H1 (cell line): ENCODE measurements around the gene ASF1A. TPM values are rescaled to one million over a fixed set of nuclear protein-coding genes. Genes with fewer than 3 reads are reported as not detected.

ENCODE experiments used
- CTCF ChIA-PET: fragments of 300-600 bp; sonication (Branson Sonifier 250); formaldehyde crosslinking; loops from one replicate; lab custom pipeline; 2021; ENCODE audit not compliant: partially characterized antibody; lab: Charles Lee
- POLR2A ChIA-PET: fragments of 300-600 bp; sonication (Branson Sonifier 250); formaldehyde crosslinking; loops from one replicate; lab custom pipeline; 2021; ENCODE audit warnings: inconsistent platforms; ENCODE audit not compliant: partially characterized antibody; lab: Charles Lee
- DNase-seq, 2 experiments: peaks; one replicate each; pipeline versions ENCODE4 v3.0.0 to v3.0.0-alpha.2; 2010 to 2022; ENCODE audit warnings: low spot score in 2 of 2, low read depth in 1 of 2, mixed read lengths in 1 of 2
- FAIRE-seq: peaks from 2 replicates; lab custom pipeline; 2011; peaks lifted over from hg19 to GRCh38; lab: Jason Lieb, UNC
- H2AFZ ChIP-seq: 2 replicates; pipeline ENCODE4 v1.8.1; 2012; ENCODE audit warnings: low read length, inconsistent platforms
- H2AK5ac ChIP-seq: 2 replicates; pipeline ENCODE4 v1.6.1; 2013; ENCODE audit warnings: low read depth, low read length
- H2BK120ac ChIP-seq: replicated peaks from 2 replicates; pipeline ENCODE3; 2013; ENCODE audit warnings: low read depth, low read length, inconsistent platforms
- H2BK12ac ChIP-seq: 2 replicates; pipeline ENCODE4 v1.6.1; 2013; ENCODE audit warnings: low read depth, low read length
- H2BK15ac ChIP-seq: 2 replicates; pipeline ENCODE4 v1.6.1; 2013; ENCODE audit warnings: low read length
- H2BK20ac ChIP-seq: 2 replicates; pipeline ENCODE4 v1.6.1; 2013; ENCODE audit warnings: low read length
- H2BK5ac ChIP-seq: 2 replicates; pipeline ENCODE4 v1.6.1; 2013; ENCODE audit warnings: low read depth, low read length
- H3K14ac ChIP-seq: 2 replicates; pipeline ENCODE4 v1.6.1; 2013; ENCODE audit warnings: inconsistent platforms; ENCODE audit not compliant: insufficient read length
- H3K18ac ChIP-seq: 2 replicates; pipeline ENCODE4 v1.6.1; 2013; ENCODE audit warnings: low read length; ENCODE audit errors: extremely low read depth
- H3K23ac ChIP-seq: 2 replicates; pipeline ENCODE4 v1.6.1; 2013; ENCODE audit warnings: inconsistent platforms; ENCODE audit not compliant: insufficient read length
- H3K23me2 ChIP-seq: 2 replicates; pipeline ENCODE4 v1.6.1; 2013; ENCODE audit warnings: low read depth, low read length
- H3K27ac ChIP-seq: 2 replicates; pipeline ENCODE4 v1.6.1; 2011; ENCODE audit warnings: low read depth, low read length, inconsistent platforms
- H3K27me3 ChIP-seq, 4 experiments: replicated peaks in 1 of 4; 1 replicate in 1 of 4; 2 replicates in 3 of 4; pipeline versions ENCODE4 v1.6.1 to v1.8.1; 2011 to 2013; ENCODE audit warnings: low read length in 3 of 4, mild to moderate bottlenecking in 3 of 4, inconsistent platforms in 2 of 4, mixed read lengths in 2 of 4, moderate library complexity in 1 of 4; ENCODE audit not compliant: control insufficient read depth in 3 of 4, insufficient read depth in 3 of 4; ENCODE audit errors: extremely low read depth in 1 of 4
- H3K36me3 ChIP-seq, 4 experiments: 2 replicates each; pipeline versions ENCODE4 v1.6.1 to v1.8.1; 2011 to 2013; ENCODE audit warnings: mild to moderate bottlenecking in 4 of 4, low read length in 3 of 4, moderate library complexity in 2 of 4, control low read depth in 1 of 4, inconsistent platforms in 1 of 4; ENCODE audit not compliant: insufficient read depth in 4 of 4, control insufficient read depth in 2 of 4
- H3K4ac ChIP-seq: replicated peaks from 2 replicates; pipeline ENCODE3; 2013; ENCODE audit warnings: low read length, low read depth, mixed read lengths, inconsistent platforms; ENCODE audit not compliant: insufficient read length
- H3K4me1 ChIP-seq, 4 experiments: replicated peaks in 1 of 4; 1 replicate in 1 of 4; 2 replicates in 3 of 4; pipeline versions ENCODE4 v1.6.1 to v1.8.1; 2011 to 2013; ENCODE audit warnings: low read length in 3 of 4, inconsistent platforms in 2 of 4, mixed read lengths in 1 of 4; ENCODE audit not compliant: insufficient read depth in 4 of 4, control insufficient read depth in 3 of 4
- H3K4me2 ChIP-seq, 2 experiments: 2 replicates each; pipeline versions ENCODE4 v1.6.1 to v1.8.1; 2011 to 2013; ENCODE audit warnings: low read depth in 2 of 2, low read length in 2 of 2, control low read depth in 1 of 2, inconsistent platforms in 1 of 2, mild to moderate bottlenecking in 1 of 2; ENCODE audit not compliant: insufficient read depth in 1 of 2
- H3K4me3 ChIP-seq, 4 experiments: fragments of 200-600, 300-600 bp in 1 of 4; sonication (generic), shearing (Covaris generic), sonication (Bioruptor Twin) in 1 of 4; 2 replicates each; pipeline versions ENCODE4 v1.5.1 to v1.8.1; 2011 to 2016; ENCODE audit warnings: low read length in 4 of 4, low read depth in 3 of 4, control low read depth in 2 of 4, inconsistent platforms in 2 of 4, mild to moderate bottlenecking in 2 of 4, mixed read lengths in 1 of 4, moderate library complexity in 1 of 4; ENCODE audit not compliant: insufficient read depth in 2 of 4; ENCODE audit errors: extremely low read depth in 1 of 4
- H3K56ac ChIP-seq: replicated peaks from 2 replicates; pipeline ENCODE3; 2013; ENCODE audit warnings: low read depth, mild to moderate bottlenecking, mixed read lengths, low read length, inconsistent platforms; ENCODE audit not compliant: insufficient read length
- H3K79me1 ChIP-seq: 2 replicates; pipeline ENCODE4 v1.6.1; 2013; ENCODE audit warnings: low read depth, low read length, control low read depth
- H3K79me2 ChIP-seq, 2 experiments: 2 replicates each; pipeline versions ENCODE4 v1.6.1 to v1.8.1; 2012 to 2013; ENCODE audit warnings: low read length in 2 of 2, mild to moderate bottlenecking in 2 of 2, inconsistent platforms in 1 of 2; ENCODE audit not compliant: insufficient read depth in 2 of 2, control insufficient read depth in 1 of 2
- H3K9ac ChIP-seq, 4 experiments: replicated peaks in 1 of 4; 1 replicate in 1 of 4; 2 replicates in 3 of 4; pipeline versions ENCODE4 v1.6.1 to v1.8.1; 2011 to 2013; ENCODE audit warnings: low read depth in 3 of 4, low read length in 3 of 4, control low read depth in 2 of 4, mild to moderate bottlenecking in 2 of 4, moderate library complexity in 2 of 4, inconsistent platforms in 1 of 4; ENCODE audit errors: extremely low read depth in 1 of 4
- H3K9me3 ChIP-seq, 2 experiments: 2 replicates each; pipeline versions ENCODE4 v1.6.1 to v1.8.1; 2012 to 2013; ENCODE audit warnings: mild to moderate bottlenecking in 2 of 2, moderate library complexity in 2 of 2, control low read depth in 1 of 2, inconsistent platforms in 1 of 2, low read depth in 1 of 2, low read length in 1 of 2, mixed read lengths in 1 of 2; ENCODE audit not compliant: insufficient read depth in 2 of 2
- H4K20me1 ChIP-seq, 2 experiments: replicated peaks in 1 of 2; 2 replicates each; pipeline versions ENCODE3 to v1.8.1; 2011 to 2013; ENCODE audit warnings: inconsistent platforms in 2 of 2, low read length in 2 of 2, mild to moderate bottlenecking in 1 of 2; ENCODE audit not compliant: insufficient read depth in 2 of 2, control insufficient read depth in 1 of 2
- H4K5ac ChIP-seq: 2 replicates; pipeline ENCODE4 v1.6.1; 2013; ENCODE audit warnings: low read length, low read depth, mixed read lengths, inconsistent platforms; ENCODE audit not compliant: insufficient read length
- H4K8ac ChIP-seq: 2 replicates; pipeline ENCODE4 v1.8.0; 2013; ENCODE audit warnings: mild to moderate bottlenecking, moderate library complexity, low read length, inconsistent platforms; ENCODE audit not compliant: insufficient read depth; ENCODE audit errors: extremely low read depth
- H4K91ac ChIP-seq: replicated peaks from 2 replicates; pipeline ENCODE3; 2013; ENCODE audit warnings: low read length, mixed read lengths, inconsistent platforms; ENCODE audit not compliant: insufficient read length
- FOSL1 ChIP-seq: IDR thresholded peaks from 2 replicates; pipeline ENCODE4 v1.6.1; 2011; ENCODE audit warnings: mild to moderate bottlenecking, low read depth, low read length, moderate library complexity; ENCODE audit not compliant: insufficient read depth
- GTF2F1 ChIP-seq: IDR thresholded peaks from 2 replicates; pipeline ENCODE4 v1.6.1; 2012; ENCODE audit warnings: low read depth, low read length, improper control_type of control experiment, borderline replicate concordance
- WGBS, 2 experiments: shearing (Covaris generic) in 1 of 2; methylation state at CpG; one replicate each; pipeline versions ENCODE4 v1.1.6 to v1.1.7; 2013 to 2015; ENCODE audit warnings: low lambda C conversion rate in 2 of 2, mixed read lengths in 2 of 2, inconsistent platforms in 1 of 2, low coverage in 1 of 2, missing lambda C conversion rate in 1 of 2; ENCODE audit not compliant: insufficient replicate concordance in 2 of 2, insufficient coverage in 1 of 2, insufficient read length in 1 of 2; ENCODE audit errors: extremely low coverage in 1 of 2, missing lambda C conversion rate in 1 of 2; 5-methylcytosine and 5-hydroxymethylcytosine counted together
- polyA plus RNA-seq, 7 experiments: library from polyadenylated mRNA; depleted of rRNA in 3 of 7; stranded (reverse) in 5 of 7; unstranded in 2 of 7; fragments of >200 nt in 5 of 7; fragments of 200-250 nt in 2 of 7; gene quantifications; 1 replicate in 5 of 7; 2 replicates in 1 of 7; 4 replicates in 1 of 7; pipeline versions ENCODE4 v1.2.1 to v1.2.3, GENCODE V29; 2011 to 2013; ENCODE audit warnings: missing spikeins in 2 of 7, mixed read lengths in 2 of 7
- total RNA-seq: library from RNA; stranded (reverse); fragmentation: NEBNext Ultra II Directional; extraction: Animal tissue kit (Norgen Biotek cat#: 25700); gene quantifications from 2 replicates; pipeline ENCODE4 v1.2.1, GENCODE V29; 2021

The ASF1A gene
- total and polyA plus RNA-seq, 2 of the 8 experiments (the other 6 are each of a cell fraction or from before 2014, with no cell fraction given): 11.4 to 50.2 TPM

DNA sequence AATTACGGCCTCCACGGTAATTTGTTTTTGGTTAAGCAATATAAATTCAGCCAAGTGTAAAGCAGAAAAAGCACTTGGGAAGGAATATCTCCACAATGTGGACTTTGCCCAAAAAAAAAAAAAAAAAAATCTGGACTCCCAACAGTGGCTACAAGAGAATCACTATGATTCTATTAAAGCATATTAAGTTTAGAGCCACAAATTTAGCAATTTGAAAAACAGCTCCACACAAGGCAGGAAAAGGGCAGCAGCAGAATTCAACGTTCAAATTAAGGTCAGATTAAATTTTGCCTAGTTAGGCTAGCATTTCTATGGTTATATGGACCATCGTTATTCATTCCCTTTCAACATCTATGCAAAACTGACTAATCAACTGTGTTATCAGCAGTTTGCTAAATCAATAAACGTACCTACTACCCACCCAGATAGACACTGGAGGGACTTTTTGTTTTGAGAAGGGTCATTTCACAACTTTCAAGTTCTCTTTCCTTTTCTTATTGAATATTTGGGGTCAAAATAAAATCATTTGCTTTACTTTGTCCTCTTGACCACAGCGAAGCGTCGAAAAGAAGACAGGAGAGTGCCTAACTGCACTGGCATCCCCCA lies 40.0 kb downstream of the ASF1A start:
- H4K20me1 ChIP-seq: peaks cover 0 to 8% of the 10 kb centered on the region in 2 experiments
- CTCF ChIA-PET: interaction anchor here (1.3 kb wide), 1 partner anchor 11 kb away, joined by 3 read pairs; no protein-coding TSS in a partner anchor
- H3K4me2 ChIP-seq: peak overlapping the region; percentile 59 to 93
- no peak overlapping the region for H2AK5ac ChIP-seq
- 49% methylated on average over 8 of the region's 8 CpGs; no CpG with 5 or more reads in 1 of the 2 experiments for WGBS, 2 experiments
- no peak overlapping the region for H2BK15ac ChIP-seq
- H2AFZ ChIP-seq: no peak overlapping the region
- DNase-seq: no peak
- no peak overlapping the region for H3K27ac ChIP-seq
- H3K79me1 ChIP-seq: no peaks in the 10 kb centered on the region
- no peak overlapping the region for H4K8ac ChIP-seq
- POLR2A ChIA-PET: interaction anchor here (0.7 to 2.3 kb wide), 5 partner anchors 8 to 39 kb away, joined by 3 to 15 read pairs (median 4); partner anchors contain the start of gene ASF1A
- no peak overlapping the region for H2BK5ac ChIP-seq
- H3K9ac ChIP-seq: no peak overlapping the region
- no peaks in the 10 kb centered on the region; the same call in 1 of the 2 replicates for H3K23me2 ChIP-seq
- no peak for FAIRE-seq
- H3K4me1 ChIP-seq: peaks cover 0 to 2% (median 0%) of the 10 kb centered on the region in 4 experiments; a peak in 2 of 7 replicates
- no peak overlapping the region for H2BK20ac ChIP-seq
- H2BK120ac ChIP-seq: no peak overlapping the region
- H3K4me3 ChIP-seq: peak overlapping the region; percentile 3 to 100 (median 86); a peak in 6 of 8 replicates
- no peak overlapping the region for H4K5ac ChIP-seq
- no peak overlapping the region for H3K14ac ChIP-seq
- no peaks in the 10 kb centered on the region for H3K27me3 ChIP-seq
- no peak overlapping the region for H3K56ac ChIP-seq
- no peak overlapping the region for H3K18ac ChIP-seq
- peaks cover 0 to 15% (median 6%) of the 10 kb centered on the region in 4 experiments; a peak in 4 of 8 replicates for H3K36me3 ChIP-seq
- H3K23ac ChIP-seq: no peak overlapping the region
- no peak overlapping the region for H4K91ac ChIP-seq
- H3K79me2 ChIP-seq: peaks cover 0 to 37% of the 10 kb centered on the region in 2 experiments; a peak in 2 of 4 replicates
- no peak overlapping the region for H2BK12ac ChIP-seq
- H3K9me3 ChIP-seq: peaks cover 7 to 9% of the 10 kb centered on the region in 2 experiments
- H3K4ac ChIP-seq: no peak overlapping the region
- TF ChIP-seq FOSL1: no peak
- no peak for TF ChIP-seq GTF2F1
